ENCODE measurements around the gene RPL13A.

DNA sequence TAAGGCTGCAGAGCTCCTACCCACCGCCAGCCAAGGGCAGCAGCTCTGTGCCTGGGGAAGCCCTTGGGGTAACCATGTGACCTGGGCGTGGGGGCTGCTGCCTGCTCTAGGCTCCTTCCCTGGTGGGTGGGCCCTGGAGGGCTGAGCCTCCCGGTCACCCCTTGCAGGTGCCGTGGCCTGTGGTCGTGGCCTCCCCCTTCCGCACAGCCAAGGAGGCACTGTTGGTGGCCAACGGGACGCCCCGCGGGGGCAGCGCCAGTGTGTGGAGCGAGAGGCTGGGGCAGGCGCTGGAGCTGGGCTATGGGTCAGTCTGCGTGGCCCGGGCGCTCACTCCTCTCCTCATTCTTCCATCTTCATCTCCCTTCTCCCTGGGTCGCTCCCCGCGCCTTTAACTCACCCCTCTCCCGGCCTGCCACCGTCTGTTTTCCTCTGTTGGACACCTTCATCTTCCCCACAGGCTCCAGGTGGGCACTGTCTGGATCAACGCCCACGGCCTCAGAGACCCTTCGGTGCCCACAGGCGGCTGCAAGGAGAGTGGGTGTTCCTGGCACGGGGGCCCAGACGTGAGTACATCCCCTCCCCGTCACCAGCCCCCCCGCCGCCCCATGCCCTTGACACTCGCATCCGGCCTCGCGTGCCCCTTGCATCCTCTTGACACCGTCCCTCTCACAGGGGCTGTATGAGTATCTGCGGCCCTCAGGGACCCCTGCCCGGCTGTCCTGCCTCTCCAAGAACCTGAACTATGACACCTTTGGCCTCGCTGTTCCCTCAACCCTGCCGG lies 23.3 kb upstream of the RPL13A start:
- no peak for TF ChIP-seq MXI1 (IDR thresholded peaks at IDR 0.05; ENCODE audit: low read depth, low read length)
- TF ChIP-seq MEF2A (IDR thresholded peaks at IDR 0.05; ENCODE audit: borderline replicate concordance, low read depth), result no peak
- TF ChIP-seq, protein P1, sequence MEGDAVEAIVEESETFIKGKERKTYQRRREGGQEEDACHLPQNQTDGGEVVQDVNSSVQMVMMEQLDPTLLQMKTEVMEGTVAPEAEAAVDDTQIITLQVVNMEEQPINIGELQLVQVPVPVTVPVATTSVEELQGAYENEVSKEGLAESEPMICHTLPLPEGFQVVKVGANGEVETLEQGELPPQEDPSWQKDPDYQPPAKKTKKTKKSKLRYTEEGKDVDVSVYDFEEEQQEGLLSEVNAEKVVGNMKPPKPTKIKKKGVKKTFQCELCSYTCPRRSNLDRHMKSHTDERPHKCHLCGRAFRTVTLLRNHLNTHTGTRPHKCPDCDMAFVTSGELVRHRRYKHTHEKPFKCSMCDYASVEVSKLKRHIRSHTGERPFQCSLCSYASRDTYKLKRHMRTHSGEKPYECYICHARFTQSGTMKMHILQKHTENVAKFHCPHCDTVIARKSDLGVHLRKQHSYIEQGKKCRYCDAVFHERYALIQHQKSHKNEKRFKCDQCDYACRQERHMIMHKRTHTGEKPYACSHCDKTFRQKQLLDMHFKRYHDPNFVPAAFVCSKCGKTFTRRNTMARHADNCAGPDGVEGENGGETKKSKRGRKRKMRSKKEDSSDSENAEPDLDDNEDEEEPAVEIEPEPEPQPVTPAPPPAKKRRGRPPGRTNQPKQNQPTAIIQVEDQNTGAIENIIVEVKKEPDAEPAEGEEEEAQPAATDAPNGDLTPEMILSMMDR (IDR thresholded peaks at IDR 0.05), result no peak
- no peak for TF ChIP-seq EZH2phosphoT487 (IDR thresholded peaks at IDR 0.05; ENCODE audit: borderline replicate concordance, low read depth)
- TF ChIP-seq YY1 (IDR thresholded peaks at IDR 0.05; ENCODE audit: low read depth), result no peak
- TF ChIP-seq SIN3A (IDR thresholded peaks at IDR 0.05; ENCODE audit: borderline replicate concordance, low read depth, low read length), result no peak
- no peak for TF ChIP-seq JUND (IDR thresholded peaks at IDR 0.05)

Data from SK-N-SH (cell line).